Measurements from ENCODE around the gene FNBP1.
"Not testable (repeated sequence)": the region's sequence is repeated elsewhere in the genome, so short reads cannot be mapped to it uniquely, and the experiment has no call there.

FNBP1 gene

DNA sequence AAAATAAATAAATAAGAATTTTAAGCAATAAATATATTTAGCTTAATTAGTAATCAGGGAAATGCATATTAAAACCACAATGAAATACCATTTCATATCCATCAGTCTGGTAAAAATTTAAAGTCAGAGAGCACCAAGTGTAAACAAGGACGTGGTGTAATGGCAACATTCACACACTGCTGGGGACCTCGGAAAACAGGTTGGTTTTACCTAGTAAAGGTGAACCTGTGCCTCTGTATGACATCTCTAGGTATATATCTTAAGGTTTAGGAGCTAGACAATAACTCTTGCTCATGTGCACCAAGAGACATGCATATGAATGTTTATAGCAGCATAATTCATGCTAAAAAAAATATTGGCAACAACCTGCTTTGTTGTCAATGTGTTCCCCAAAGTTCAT, 29.7 kb downstream of the FNBP1 start:
- H3K4me3 ChIP-seq (ENCODE audit: low read depth, low read length): no peak overlapping the region
- TF ChIP-seq, protein P1, sequence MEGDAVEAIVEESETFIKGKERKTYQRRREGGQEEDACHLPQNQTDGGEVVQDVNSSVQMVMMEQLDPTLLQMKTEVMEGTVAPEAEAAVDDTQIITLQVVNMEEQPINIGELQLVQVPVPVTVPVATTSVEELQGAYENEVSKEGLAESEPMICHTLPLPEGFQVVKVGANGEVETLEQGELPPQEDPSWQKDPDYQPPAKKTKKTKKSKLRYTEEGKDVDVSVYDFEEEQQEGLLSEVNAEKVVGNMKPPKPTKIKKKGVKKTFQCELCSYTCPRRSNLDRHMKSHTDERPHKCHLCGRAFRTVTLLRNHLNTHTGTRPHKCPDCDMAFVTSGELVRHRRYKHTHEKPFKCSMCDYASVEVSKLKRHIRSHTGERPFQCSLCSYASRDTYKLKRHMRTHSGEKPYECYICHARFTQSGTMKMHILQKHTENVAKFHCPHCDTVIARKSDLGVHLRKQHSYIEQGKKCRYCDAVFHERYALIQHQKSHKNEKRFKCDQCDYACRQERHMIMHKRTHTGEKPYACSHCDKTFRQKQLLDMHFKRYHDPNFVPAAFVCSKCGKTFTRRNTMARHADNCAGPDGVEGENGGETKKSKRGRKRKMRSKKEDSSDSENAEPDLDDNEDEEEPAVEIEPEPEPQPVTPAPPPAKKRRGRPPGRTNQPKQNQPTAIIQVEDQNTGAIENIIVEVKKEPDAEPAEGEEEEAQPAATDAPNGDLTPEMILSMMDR (IDR thresholded peaks at IDR 0.05; ENCODE audit: control insufficient read depth, extremely low read depth, insufficient read depth): no peak
- DNase-seq (ENCODE audit: low read depth): no peak

DNA sequence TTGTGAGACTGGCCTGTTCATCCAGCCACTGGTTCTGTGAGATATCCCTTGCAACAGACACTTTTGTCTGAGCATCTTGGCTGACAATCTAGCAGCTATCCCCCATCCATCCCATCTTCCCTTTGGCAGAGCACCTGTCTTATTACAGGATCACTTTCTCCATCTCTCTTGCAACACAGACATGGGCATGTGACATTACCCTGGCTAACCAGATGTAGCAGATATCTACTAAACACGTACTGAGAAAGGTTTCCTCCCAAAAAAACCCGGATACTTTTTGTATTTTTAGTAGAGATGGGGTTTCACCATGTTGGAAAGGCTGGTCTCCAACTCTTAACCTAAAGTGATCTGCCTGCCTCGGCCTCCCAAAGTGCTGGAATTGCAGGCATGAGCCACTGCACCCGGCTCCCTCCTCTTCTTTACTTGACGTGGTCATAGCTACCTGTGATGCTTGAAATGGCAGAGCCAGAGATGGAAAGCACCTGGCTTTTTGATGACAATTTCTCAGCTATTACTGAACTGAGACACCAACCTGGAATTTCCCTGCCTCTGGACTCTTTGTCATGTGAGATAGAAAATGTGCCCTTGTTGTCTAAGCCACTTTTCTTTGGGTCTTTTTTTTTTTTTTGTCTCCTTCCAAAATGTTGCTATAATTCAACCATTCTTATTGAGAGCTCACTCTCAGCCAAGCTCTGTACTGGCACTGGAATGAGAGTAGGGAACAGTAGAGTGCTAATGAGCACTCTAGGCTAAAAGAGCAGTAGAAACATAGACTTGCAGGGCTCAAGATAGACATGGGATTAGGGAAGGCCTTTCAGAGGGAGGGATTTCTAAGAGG, 32.6 kb downstream of the FNBP1 start:
- TF ChIP-seq, protein P1 (IDR thresholded peaks at IDR 0.05; ENCODE audit: control insufficient read depth, extremely low read depth, insufficient read depth): no peak
- H3K4me3 ChIP-seq (ENCODE audit: low read depth, low read length): no peak overlapping the region
- no peak for DNase-seq (ENCODE audit: low read depth)

DNA sequence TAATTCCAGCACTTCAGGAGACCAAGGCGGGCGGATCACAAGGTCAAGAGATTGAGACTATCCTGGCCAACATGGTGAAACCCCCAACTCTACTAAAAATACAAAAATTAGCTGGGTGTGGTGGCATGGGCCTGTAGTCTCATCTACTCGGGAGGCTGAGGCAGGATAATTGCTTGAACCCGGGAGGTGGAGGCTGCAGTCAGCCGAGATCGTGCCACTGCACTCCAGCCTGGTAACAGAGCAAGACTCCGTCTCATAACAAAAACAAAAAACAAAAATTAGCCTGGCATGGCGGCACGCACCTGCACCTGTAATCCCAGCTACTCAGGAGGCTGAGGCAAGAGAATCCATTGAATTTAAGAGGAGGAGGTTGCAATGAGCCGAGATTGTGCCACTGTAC, 33.4 kb downstream of the FNBP1 start:
- DNase-seq (ENCODE audit: low read depth); H3K4me3 ChIP-seq (ENCODE audit: low read depth, low read length): not testable (repeated sequence)

DNA sequence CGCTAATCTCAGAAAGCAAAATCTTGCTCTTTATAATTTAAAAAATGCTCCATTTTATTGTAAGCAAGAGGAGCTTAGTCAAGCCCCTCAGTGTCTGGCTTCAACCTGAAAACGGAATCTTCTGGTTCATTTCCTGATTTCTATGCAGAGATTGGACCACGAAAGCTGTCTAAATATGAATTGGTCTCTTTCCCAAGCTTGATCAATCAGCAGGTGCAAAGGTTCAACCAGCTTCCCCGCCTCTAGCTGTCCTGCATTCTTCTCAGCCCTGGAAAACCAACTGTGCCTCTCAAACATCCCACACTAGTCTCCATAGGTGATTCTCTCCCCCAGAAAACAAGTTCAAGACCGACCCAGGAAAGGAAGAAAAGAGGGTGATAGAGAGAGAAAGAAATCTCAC, 34.5 kb downstream of the FNBP1 start:
- DNase-seq (ENCODE audit: low read depth): no peak
- H3K4me3 ChIP-seq (ENCODE audit: low read depth, low read length): no peak overlapping the region
- TF ChIP-seq, protein P1 (IDR thresholded peaks at IDR 0.05; ENCODE audit: control insufficient read depth, extremely low read depth, insufficient read depth): no peak

DNA sequence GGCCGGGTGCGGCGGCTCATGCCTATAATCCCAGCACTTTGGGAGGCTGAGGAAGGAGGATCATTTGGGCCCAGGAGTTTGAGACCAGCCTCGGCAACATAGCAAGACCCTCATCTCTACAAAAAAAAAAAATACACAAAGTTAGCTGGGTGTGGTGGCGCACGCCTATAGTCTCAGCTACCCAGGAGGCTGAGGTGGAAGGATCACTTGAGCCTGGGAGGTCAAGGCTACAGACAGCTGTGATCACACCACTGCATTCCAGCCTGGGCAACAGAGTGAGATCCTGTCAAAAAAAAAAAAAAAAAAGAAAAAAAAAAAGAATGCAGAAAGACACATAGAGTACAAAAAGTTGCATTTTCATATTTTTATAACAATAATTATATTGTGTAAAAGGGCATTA, 36.0 kb downstream of the FNBP1 start:
- DNase-seq (ENCODE audit: low read depth); H3K4me3 ChIP-seq (ENCODE audit: low read depth, low read length): not testable (repeated sequence)

DNA sequence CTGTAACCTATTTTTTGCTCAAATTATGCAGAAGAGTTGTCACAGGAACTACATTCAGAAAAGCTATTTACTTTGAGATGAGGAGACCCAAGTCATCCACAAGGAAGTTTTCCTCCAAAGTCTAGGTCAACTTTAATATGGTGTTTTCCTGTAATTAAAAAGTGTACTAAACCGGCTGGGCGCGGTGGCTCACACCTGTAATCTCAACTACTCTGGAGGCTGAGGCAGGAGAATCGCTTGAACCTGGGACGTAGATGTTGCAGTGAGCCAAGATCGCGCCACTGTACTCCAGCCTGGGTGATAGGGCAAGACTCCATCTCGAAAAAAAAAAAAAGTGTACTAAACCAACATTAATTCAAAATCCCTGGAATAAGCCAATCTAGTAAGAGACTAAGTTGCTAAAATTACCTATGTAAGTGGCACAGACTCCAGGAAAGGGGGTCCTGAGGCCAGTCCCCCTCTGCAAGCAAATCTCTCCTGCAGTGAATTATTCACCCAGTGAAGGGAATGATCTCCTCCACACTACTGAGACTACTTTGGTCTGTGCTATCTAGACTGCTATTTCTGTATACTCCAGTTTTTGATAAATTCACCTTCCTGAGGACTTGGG, 38.9 kb downstream of the FNBP1 start:
- DNase-seq (ENCODE audit: low read depth): no peak
- H3K4me3 ChIP-seq (ENCODE audit: low read depth, low read length): no peak overlapping the region
- TF ChIP-seq, protein P1 (IDR thresholded peaks at IDR 0.05; ENCODE audit: control insufficient read depth, extremely low read depth, insufficient read depth): no peak

DNA sequence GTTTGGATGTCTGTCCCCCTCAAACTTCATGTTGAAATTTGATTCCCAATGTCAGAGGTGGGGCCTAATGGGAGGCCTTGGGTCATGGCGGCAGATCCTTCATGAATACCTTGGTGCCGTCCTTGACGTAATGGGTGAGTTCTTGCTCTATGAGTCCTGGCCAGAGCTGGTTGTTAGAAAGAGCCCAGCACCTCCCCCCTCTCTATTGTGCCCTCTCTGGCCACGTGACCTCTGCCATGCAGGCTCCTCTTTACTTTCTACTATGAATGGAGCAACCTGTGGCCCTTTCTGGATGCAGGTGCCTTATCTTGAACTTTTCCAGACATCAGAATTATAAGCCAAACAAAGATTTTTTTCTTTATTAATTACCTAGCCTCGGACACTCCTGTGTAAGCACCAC, 40.7 kb downstream of the FNBP1 start:
- no peak for DNase-seq (ENCODE audit: low read depth)
- TF ChIP-seq, protein P1 (IDR thresholded peaks at IDR 0.05; ENCODE audit: control insufficient read depth, extremely low read depth, insufficient read depth): no peak
- no peak overlapping the region for H3K4me3 ChIP-seq (ENCODE audit: low read depth, low read length)

DNA sequence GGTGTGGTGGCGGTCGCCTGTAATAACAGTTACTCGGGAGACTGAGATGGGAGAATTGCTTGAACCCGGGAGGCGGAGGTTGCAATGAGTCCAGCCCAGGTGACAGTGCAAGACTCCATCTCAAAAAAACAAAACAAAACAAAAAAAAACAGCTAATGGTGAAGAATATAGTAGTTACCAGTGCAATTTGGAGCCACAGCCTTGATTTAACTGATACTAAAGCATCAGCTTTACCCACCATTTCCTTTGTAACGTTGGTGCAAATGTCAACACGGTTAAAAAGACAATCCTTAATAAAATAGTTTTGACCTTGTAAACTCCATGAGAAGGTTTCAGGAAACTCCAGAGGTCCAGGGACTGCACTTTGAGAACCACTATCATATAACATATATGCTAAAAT, 41.8 kb downstream of the FNBP1 start:
- H3K4me3 ChIP-seq (ENCODE audit: low read depth, low read length): no peak overlapping the region
- TF ChIP-seq, protein P1 (IDR thresholded peaks at IDR 0.05; ENCODE audit: control insufficient read depth, extremely low read depth, insufficient read depth): no peak
- no peak for DNase-seq (ENCODE audit: low read depth)

Measured in LNCaP clone FGC (cell line).